Ascending aorta (tissue), 2 donors: ENCODE measurements around the gene NXPH3. TPM values are rescaled to one million over a fixed set of nuclear protein-coding genes. Genes with fewer than 3 reads are reported as not detected.

Experiments
- DNase-seq, 2 donors: peaks; one replicate each; pipeline ENCODE4 v3.0.0-alpha.2; 2019; ENCODE audit warnings: low spot score in 2 of 2
- H3K27ac ChIP-seq, 2 donors: fragments of 200-600 bp; sonication (generic); one replicate each; pipeline ENCODE4 v1.5.1; 2016 to 2017; ENCODE audit warnings: mild to moderate bottlenecking in 1 of 2
- H3K27me3 ChIP-seq: fragments of 200-600 bp; sonication (generic); one replicate; pipeline ENCODE4 v1.5.1; 2017
- H3K36me3 ChIP-seq, 2 donors: fragments of 200-600 bp; sonication (generic); one replicate each; pipeline ENCODE4 v1.5.1; 2016
- H3K4me1 ChIP-seq, 2 donors: fragments of 200-600 bp; sonication (generic); one replicate each; pipeline ENCODE4 v1.5.1; 2016 to 2017; ENCODE audit warnings: mild to moderate bottlenecking in 1 of 2
- H3K4me3 ChIP-seq, 2 donors: fragments of 200-600 bp; sonication (generic); one replicate each; pipeline ENCODE4 v1.5.1; 2016 to 2017; ENCODE audit warnings: mild to moderate bottlenecking in 1 of 2
- H3K9me3 ChIP-seq, 2 donors: fragments of 200-600 bp; sonication (generic); one replicate each; pipeline ENCODE4 v1.5.1; 2016
- intact Hi-C: fragments of 100-400 bp; cut with DNase I; formaldehyde crosslinking; loops from one replicate; pipeline ENCODE4 v1.15.1; 2023
- total RNA-seq: library from RNA; depleted of rRNA; stranded (reverse); fragments of >200 nt; gene quantifications from one replicate; pipeline ENCODE4 v1.1.0, GENCODE V29; 2016
- TF ChIP-seq, protein P1 (sequence below), 3 experiments: fragments of 200-600 bp in 2 of 3; fragments of 450-650 bp in 1 of 3; sonication (generic) in 2 of 3; IDR thresholded peaks; one replicate each; pipeline ENCODE4 v1.5.1; 2016 to 2019; ENCODE audit warnings: antibody characterized with exemption in 3 of 3, mild to moderate bottlenecking in 1 of 3, moderate library complexity in 1 of 3

Gene NXPH3
- total RNA-seq, 1 donor from 2014 or later = 30.3 TPM

DNA sequence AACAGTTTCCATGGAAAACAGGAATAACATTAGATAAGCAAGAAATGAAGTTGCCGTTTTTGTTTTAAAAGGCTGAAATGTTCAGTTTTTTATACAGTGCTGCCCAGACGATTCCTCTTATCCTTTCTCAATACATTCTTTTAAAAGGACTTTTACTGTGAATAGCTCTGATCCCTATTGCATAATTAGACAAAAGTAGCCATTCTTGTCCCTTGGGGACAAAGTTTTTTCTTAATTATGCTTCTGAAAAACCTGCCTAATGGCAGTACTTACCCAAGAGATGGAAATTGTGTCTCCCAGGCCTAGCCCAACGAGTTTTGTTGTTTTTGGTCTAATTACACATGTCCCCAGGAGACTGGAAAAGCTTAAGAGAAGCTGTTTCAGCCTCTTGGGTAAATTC lies 27.6 kb downstream of the NXPH3 start:
- Histone ChIP-seq H3K27ac (peak overlapping the region; percentile 59 to 65), H3K36me3 (peaks cover 49 to 64% of the 10 kb centered on the region in 2 donors), H3K27me3 (no peaks in the 10 kb centered on the region), H3K9me3 (no peaks in the 10 kb centered on the region), H3K4me3 (no peak overlapping the region), H3K4me1 (peaks cover 8 to 20% of the 10 kb centered on the region in 2 donors)
- DNase-seq = no peak
- TF ChIP-seq, protein P1, sequence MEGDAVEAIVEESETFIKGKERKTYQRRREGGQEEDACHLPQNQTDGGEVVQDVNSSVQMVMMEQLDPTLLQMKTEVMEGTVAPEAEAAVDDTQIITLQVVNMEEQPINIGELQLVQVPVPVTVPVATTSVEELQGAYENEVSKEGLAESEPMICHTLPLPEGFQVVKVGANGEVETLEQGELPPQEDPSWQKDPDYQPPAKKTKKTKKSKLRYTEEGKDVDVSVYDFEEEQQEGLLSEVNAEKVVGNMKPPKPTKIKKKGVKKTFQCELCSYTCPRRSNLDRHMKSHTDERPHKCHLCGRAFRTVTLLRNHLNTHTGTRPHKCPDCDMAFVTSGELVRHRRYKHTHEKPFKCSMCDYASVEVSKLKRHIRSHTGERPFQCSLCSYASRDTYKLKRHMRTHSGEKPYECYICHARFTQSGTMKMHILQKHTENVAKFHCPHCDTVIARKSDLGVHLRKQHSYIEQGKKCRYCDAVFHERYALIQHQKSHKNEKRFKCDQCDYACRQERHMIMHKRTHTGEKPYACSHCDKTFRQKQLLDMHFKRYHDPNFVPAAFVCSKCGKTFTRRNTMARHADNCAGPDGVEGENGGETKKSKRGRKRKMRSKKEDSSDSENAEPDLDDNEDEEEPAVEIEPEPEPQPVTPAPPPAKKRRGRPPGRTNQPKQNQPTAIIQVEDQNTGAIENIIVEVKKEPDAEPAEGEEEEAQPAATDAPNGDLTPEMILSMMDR (IDR thresholded peaks at IDR 0.05) = no peak
- intact Hi-C loops = no loop called here

DNA sequence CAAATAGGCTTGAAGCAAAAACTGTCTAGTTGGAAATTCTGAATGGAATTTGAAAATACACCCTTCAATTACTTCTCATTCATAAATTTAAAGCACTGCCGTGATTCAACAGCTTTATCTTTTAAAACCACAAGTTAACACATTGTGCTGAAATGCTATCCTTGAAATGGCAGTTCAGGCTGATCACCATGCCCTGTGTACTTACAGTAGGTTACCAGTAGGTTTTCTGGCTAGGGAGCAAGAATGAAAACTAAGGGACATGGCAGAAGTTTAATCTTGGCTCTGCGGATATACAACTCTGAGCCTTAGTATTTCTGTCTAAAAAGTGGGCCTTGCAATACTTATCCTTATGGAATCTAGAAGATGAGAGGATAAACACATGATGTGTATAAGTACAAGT lies 28.0 kb downstream of the NXPH3 start:
- H3K36me3 ChIP-seq = peaks cover 53 to 66% of the 10 kb centered on the region in 2 donors
- H3K4me3 ChIP-seq = no peak overlapping the region
- no peaks in the 10 kb centered on the region for H3K27me3 ChIP-seq
- H3K27ac ChIP-seq = peak overlapping the region; percentile 59 to 65
- H3K4me1 ChIP-seq = peaks cover 8 to 20% of the 10 kb centered on the region in 2 donors
- no peaks in the 10 kb centered on the region for H3K9me3 ChIP-seq
- intact Hi-C loops = no loop called here
- no peak for DNase-seq
- TF ChIP-seq, protein P1 (IDR thresholded peaks at IDR 0.05) = peak in 1 of 3 experiments; percentile 23

DNA sequence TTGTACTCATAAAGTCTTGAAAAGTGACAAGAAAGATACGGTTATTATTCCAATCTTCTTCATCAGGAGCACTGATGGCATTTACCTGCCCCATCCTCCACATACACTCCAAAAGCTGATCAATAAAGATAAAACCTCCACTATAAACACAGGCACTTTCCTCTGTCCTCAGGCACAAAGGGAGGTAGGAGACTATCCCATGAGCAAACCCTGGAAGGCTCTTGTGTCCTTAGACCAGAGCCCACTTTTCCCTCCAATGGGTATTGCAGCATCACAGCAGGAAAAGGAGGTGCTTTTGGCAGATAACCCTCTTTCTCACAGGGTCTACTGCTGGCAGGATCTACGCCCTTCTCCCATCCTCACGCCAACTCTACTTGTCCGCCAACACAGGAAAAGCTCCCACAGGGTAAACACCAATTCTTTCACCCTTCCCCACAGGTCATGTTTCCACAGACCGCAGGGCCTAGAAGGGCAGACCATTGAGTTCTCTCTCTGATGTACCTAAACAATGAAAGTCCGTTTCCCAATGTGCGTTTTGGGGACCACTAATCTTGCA lies 28.7 kb downstream of the NXPH3 start:
- intact Hi-C loops = no loop called here
- peaks cover 8 to 20% of the 10 kb centered on the region in 2 donors for H3K4me1 ChIP-seq
- no peaks in the 10 kb centered on the region for H3K27me3 ChIP-seq
- TF ChIP-seq, protein P1 (IDR thresholded peaks at IDR 0.05) = no peak
- no peaks in the 10 kb centered on the region for H3K9me3 ChIP-seq
- H3K36me3 ChIP-seq = peaks cover 58 to 65% of the 10 kb centered on the region in 2 donors
- peak overlapping the region; percentile 21 to 59 for H3K27ac ChIP-seq
- H3K4me3 ChIP-seq = no peak overlapping the region
- DNase-seq = no peak

GRCh38 chr17:49610883-49611584 lies 35.4 kb downstream of the NXPH3 start:
- intact Hi-C loops = loop anchor here (5.0 kb wide), 1 partner anchor 34 kb away; the partner anchor contains the start of gene NXPH3
- TF ChIP-seq, protein P1 (IDR thresholded peaks at IDR 0.05) = no peak
- Histone ChIP-seq H3K4me1 (peaks cover 9 to 30% of the 10 kb centered on the region in 2 donors), H3K27me3 (no peaks in the 10 kb centered on the region), H3K4me3 (no peak overlapping the region), H3K36me3 (peaks cover 41% of the 10 kb centered on the region in 2 donors), H3K9me3 (no peaks in the 10 kb centered on the region), H3K27ac (peak overlapping the region; percentile 73 to 76)
- no peak for DNase-seq

GRCh38 chr17:49612726-49613125 lies 37.1 kb downstream of the NXPH3 start:
- H3K4me1 ChIP-seq = peaks cover 16 to 44% of the 10 kb centered on the region in 2 donors
- intact Hi-C loops = loop anchor here (5.0 kb wide), 1 partner anchor 35 kb away; the partner anchor contains the start of gene NXPH3
- DNase-seq = no peak
- no peak overlapping the region for H3K4me3 ChIP-seq
- H3K27me3 ChIP-seq = no peaks in the 10 kb centered on the region
- no peaks in the 10 kb centered on the region for H3K9me3 ChIP-seq
- H3K27ac ChIP-seq = peak overlapping the region; percentile 73 to 76
- TF ChIP-seq, protein P1 (IDR thresholded peaks at IDR 0.05) = no peak
- H3K36me3 ChIP-seq = peaks cover 30 to 31% of the 10 kb centered on the region in 2 donors
